Loucy (cell line): ENCODE data around the gene MYOZ1.
A peak's percentile ranks its signal among the peaks of the same experiment; 100 is the strongest.

Source experiments
- H2AFZ ChIP-seq: fragments of 200-600 bp; sonication (generic); 2 replicates; pipeline ENCODE4 v1.6.0; 2016; ENCODE audit warnings: antibody characterized with exemption, mild to moderate bottlenecking, low read length, moderate library complexity
- H3F3A ChIP-seq: fragments of 200-600 bp; 2 replicates; pipeline ENCODE4 v1.6.0; 2016; ENCODE audit warnings: antibody characterized with exemption, low read depth, mild to moderate bottlenecking
- H3K27me3 ChIP-seq: fragments of 200-600 bp; sonication (generic); 2 replicates; pipeline ENCODE4 v1.6.1; 2014; ENCODE audit warnings: low read length, mild to moderate bottlenecking; ENCODE audit not compliant: insufficient read depth, poor library complexity, severe bottlenecking
- H3K36me3 ChIP-seq: fragments of 200-600 bp; sonication (generic); 2 replicates; pipeline ENCODE4 v1.6.1; 2016; ENCODE audit warnings: low read length; ENCODE audit not compliant: insufficient read depth
- H3K4me1 ChIP-seq: fragments of 200-600 bp; sonication (generic); 2 replicates; pipeline ENCODE4 v1.5.1; 2014; ENCODE audit warnings: low read length, mild to moderate bottlenecking; ENCODE audit not compliant: insufficient read depth, poor library complexity, severe bottlenecking
- H3K4me2 ChIP-seq: fragments of 200-600 bp; sonication (generic); 2 replicates; pipeline ENCODE4 v1.6.0; 2014; ENCODE audit warnings: antibody characterized with exemption, low read length, low read depth, mild to moderate bottlenecking; ENCODE audit not compliant: poor library complexity, severe bottlenecking
- H3K4me3 ChIP-seq: fragments of 200-600 bp; sonication (generic); 2 replicates; pipeline ENCODE4 v1.5.1; 2014; ENCODE audit warnings: low read length, mild to moderate bottlenecking, mixed read lengths; ENCODE audit not compliant: poor library complexity, severe bottlenecking
- H3K79me2 ChIP-seq: fragments of 200-600 bp; sonication (generic); 2 replicates; pipeline ENCODE4 v1.6.1; 2014; ENCODE audit warnings: low read length; ENCODE audit not compliant: insufficient read depth
- H3K9ac ChIP-seq: fragments of 200-600 bp; sonication (generic); 2 replicates; pipeline ENCODE4 v1.6.0; 2014; ENCODE audit warnings: mild to moderate bottlenecking, low read depth, low read length, moderate library complexity; ENCODE audit not compliant: poor library complexity, severe bottlenecking
- H3K9me2 ChIP-seq: fragments of 200-600 bp; sonication (generic); replicated peaks from 2 replicates; pipeline ENCODE4 v1.6.1; 2016; ENCODE audit warnings: low read depth, low read length, mixed read lengths
- H3K9me3 ChIP-seq: fragments of 200-600 bp; sonication (generic); 2 replicates; pipeline ENCODE4 v1.6.1; 2014; ENCODE audit warnings: mild to moderate bottlenecking, antibody characterized with exemption, low read length, low read depth; ENCODE audit not compliant: insufficient read depth
- H4K20me1 ChIP-seq: fragments of 200-600 bp; sonication (generic); 2 replicates; pipeline ENCODE4 v1.6.0; 2014; ENCODE audit warnings: antibody characterized with exemption, low read length, mild to moderate bottlenecking; ENCODE audit not compliant: insufficient read depth, poor library complexity, severe bottlenecking
- EZH2phosphoT487 ChIP-seq: fragments of 200-600 bp; IDR thresholded peaks from 2 replicates; pipeline ENCODE4 v1.6.1; 2018; ENCODE audit warnings: antibody characterized with exemption, mild to moderate bottlenecking, moderate library complexity, borderline replicate concordance
- TF ChIP-seq, protein P1 (sequence below): fragments of 200-600 bp; sonication (generic); conservative IDR thresholded peaks from 2 replicates; pipeline ENCODE4 v1.5.1; 2014; ENCODE audit warnings: mild to moderate bottlenecking, antibody characterized with exemption, low read length

MYOZ1 gene

DNA sequence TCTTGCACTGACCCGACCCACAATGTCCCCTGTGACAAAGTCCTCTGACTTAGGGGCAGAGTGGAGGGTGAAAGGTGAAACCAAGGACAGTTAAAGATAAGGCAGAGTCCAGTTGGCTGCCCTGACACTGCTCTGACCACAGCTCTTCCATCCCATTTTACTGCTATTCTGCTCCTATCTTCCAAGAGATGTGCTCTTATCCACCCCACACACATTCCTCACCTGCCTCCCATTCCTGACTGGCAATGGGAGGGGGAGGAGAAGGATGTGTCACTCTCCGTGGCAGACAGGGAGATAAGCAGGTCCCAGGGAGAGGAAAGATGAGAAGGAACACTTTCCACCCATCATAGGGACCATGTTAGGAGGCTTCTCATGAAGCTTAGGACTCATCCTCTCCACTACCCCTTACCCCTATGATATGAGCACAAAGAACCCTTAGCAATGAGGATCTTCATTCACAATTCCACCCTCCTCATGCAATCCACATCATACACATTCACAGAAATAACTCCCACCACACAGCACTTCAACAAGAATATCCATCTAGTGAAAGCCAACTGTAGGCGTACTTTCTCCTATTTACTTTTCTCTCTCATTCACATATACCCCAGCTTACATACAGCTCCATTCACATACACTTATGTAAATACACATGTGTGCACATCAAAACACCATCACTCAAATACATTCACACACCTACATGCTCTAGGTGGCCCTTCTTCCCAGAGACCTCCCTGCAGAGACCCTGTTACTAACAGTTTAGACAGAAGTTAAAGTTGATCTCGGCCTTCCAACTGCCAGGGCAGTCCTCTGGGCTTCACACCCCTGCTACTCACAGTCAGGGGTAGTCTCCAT is 7.9 kb upstream of the MYOZ1 start:
- no peak overlapping the region for H2AFZ ChIP-seq
- H3K9me2 ChIP-seq: no peaks in the 10 kb centered on the region
- H3K36me3 ChIP-seq: no peaks in the 10 kb centered on the region
- TF ChIP-seq, protein P1, sequence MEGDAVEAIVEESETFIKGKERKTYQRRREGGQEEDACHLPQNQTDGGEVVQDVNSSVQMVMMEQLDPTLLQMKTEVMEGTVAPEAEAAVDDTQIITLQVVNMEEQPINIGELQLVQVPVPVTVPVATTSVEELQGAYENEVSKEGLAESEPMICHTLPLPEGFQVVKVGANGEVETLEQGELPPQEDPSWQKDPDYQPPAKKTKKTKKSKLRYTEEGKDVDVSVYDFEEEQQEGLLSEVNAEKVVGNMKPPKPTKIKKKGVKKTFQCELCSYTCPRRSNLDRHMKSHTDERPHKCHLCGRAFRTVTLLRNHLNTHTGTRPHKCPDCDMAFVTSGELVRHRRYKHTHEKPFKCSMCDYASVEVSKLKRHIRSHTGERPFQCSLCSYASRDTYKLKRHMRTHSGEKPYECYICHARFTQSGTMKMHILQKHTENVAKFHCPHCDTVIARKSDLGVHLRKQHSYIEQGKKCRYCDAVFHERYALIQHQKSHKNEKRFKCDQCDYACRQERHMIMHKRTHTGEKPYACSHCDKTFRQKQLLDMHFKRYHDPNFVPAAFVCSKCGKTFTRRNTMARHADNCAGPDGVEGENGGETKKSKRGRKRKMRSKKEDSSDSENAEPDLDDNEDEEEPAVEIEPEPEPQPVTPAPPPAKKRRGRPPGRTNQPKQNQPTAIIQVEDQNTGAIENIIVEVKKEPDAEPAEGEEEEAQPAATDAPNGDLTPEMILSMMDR: no peak
- TF ChIP-seq EZH2phosphoT487: no peak
- H3K4me1 ChIP-seq: peaks cover 20% of the 10 kb centered on the region
- H3K79me2 ChIP-seq: no peaks in the 10 kb centered on the region; the same call in 1 of the 2 replicates
- no peaks in the 10 kb centered on the region for H3F3A ChIP-seq
- H4K20me1 ChIP-seq: no peaks in the 10 kb centered on the region
- no peak overlapping the region for H3K9ac ChIP-seq
- no peaks in the 10 kb centered on the region for H3K27me3 ChIP-seq
- no peak overlapping the region for H3K4me2 ChIP-seq
- no peaks in the 10 kb centered on the region for H3K9me3 ChIP-seq
- no peak overlapping the region for H3K4me3 ChIP-seq

DNA sequence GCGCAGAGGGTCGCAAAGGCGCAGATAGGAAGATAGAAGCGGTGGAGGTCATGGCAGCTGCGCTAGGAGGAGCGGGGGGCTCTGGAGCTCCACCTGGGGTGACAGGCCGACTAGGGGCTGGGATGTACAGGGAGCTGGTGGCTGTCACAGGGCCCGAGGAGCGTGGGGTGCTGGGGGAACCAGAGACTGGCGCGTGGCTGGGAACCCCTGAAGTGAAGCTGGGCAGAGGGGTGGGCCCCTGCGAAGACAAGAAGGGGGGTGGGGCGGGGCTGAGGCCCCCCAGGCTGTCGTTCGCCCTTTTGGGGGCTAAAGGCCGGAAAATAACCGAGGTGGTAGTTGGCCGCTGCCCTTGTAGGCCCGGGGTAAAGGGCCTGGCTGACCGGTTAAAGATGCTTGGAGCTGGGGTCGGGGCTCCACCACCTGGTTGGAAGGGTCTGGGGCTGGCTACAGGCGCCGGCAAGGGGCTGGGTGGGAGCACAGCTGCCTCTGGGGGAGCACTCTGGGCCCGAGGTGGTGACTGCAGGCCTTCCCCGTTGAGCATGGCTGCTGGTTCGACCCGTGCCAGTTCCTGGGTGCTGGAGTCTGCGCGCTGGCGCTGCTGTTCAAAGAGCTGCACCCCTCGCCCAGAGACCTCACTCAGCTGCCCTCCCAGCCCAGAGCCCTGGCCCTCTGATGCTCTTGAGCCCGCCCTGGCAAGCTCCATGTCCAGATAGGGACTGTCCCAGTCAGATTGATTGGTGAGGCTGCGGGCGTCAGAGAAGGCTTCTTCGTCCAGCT is 6.8 kb upstream of the MYOZ1 start:
- H3K4me3 ChIP-seq: peak overlapping the region; percentile 84
- H2AFZ ChIP-seq: peak overlapping the region; percentile 88
- H3F3A ChIP-seq: no peaks in the 10 kb centered on the region
- H3K4me2 ChIP-seq: peak overlapping the region; percentile 84
- H4K20me1 ChIP-seq: no peaks in the 10 kb centered on the region
- H3K79me2 ChIP-seq: no peaks in the 10 kb centered on the region; the same call in 1 of the 2 replicates
- H3K9me3 ChIP-seq: no peaks in the 10 kb centered on the region
- no peaks in the 10 kb centered on the region for H3K9me2 ChIP-seq
- H3K9ac ChIP-seq: peak overlapping the region; percentile 74
- peaks cover 17% of the 10 kb centered on the region for H3K4me1 ChIP-seq
- TF ChIP-seq, protein P1: 0 out of 2 replicates have a peak, but pooled peaks have one; percentile 2
- TF ChIP-seq EZH2phosphoT487: no peak
- no peaks in the 10 kb centered on the region for H3K36me3 ChIP-seq
- no peaks in the 10 kb centered on the region for H3K27me3 ChIP-seq

DNA sequence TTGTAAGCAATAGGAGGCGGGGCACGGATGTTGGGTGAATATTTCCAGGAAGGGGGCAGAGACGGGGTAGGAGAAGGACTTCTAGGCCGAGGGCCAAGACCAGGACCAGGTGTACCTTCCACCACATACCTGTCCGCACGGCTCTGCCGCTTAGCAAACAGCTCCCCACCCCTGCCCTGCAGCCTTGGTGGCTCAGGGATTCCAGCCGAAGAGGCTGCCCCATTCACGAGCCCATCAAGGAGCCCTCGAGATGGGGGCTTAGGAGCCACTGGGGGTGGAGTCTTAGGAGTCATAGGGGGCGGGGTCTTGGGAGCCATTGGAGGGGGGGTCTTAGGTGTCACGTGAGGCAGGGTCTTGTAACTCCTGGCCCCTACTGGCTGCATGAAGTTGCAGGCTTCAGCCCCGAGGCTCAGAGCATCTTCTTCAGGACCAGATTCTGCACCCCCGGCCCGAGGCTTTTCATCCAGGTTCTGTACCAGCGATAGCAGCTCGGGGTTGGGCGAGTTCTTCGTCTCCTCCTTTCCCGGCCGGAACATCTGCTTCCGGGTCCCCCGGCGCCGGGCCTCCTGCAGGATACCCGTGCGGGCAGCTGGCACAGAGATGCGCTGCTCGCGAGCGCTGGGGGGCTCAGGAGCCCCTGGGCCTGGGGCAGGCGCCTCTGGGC is 6.1 kb upstream of the MYOZ1 start:
- no peaks in the 10 kb centered on the region for H3K36me3 ChIP-seq
- H3F3A ChIP-seq: no peaks in the 10 kb centered on the region
- no peaks in the 10 kb centered on the region for H3K27me3 ChIP-seq
- H3K4me1 ChIP-seq: peaks cover 17% of the 10 kb centered on the region
- TF ChIP-seq EZH2phosphoT487: no peak
- TF ChIP-seq, protein P1: no peak
- peak overlapping the region; percentile 74 for H3K9ac ChIP-seq
- H3K4me2 ChIP-seq: peak overlapping the region; percentile 84
- no peaks in the 10 kb centered on the region for H3K9me3 ChIP-seq
- H2AFZ ChIP-seq: peak overlapping the region; percentile 88
- peak overlapping the region; percentile 84 for H3K4me3 ChIP-seq
- H3K9me2 ChIP-seq: no peaks in the 10 kb centered on the region
- H3K79me2 ChIP-seq: no peaks in the 10 kb centered on the region; the same call in 1 of the 2 replicates
- H4K20me1 ChIP-seq: no peaks in the 10 kb centered on the region
